NCI-H2196 treated with DMSO at 0.1 percent for 48 hours (cell line): ENCODE measurements around the gene CRIP2.

Source experiments
- DNase-seq: peaks from one replicate; lab custom pipeline; 2025; ENCODE audit not compliant: unreplicated experiment; lab: John Stamatoyannopoulos, UW

CRIP2 gene

GRCh38 chr14:105460616-105461015 is 14.0 kb upstream of the CRIP2 start:
- no peak for DNase-seq

- no peak for DNase-seq
These were observed 12.7 kb upstream of the CRIP2 start for GRCh38 chr14:105461903-105462302.

- no peak for DNase-seq
These were observed 10.1 kb upstream of the CRIP2 start for GRCh38 chr14:105464501-105464900.

- no peak for DNase-seq
These were observed 9.2 kb upstream of the CRIP2 start for GRCh38 chr14:105465209-105466031.

GRCh38 chr14:105466531-105467248 is 7.9 kb upstream of the CRIP2 start:
- DNase-seq: no peak

- no peak for DNase-seq
These were observed 7.2 kb upstream of the CRIP2 start for GRCh38 chr14:105467249-105467941.

GRCh38 chr14:105467942-105468471 is 6.6 kb upstream of the CRIP2 start:
- DNase-seq: no peak

- no peak for DNase-seq
These were observed 5.9 kb upstream of the CRIP2 start for GRCh38 chr14:105468621-105469241.

- DNase-seq: no peak
These were observed 4.9 kb upstream of the CRIP2 start for GRCh38 chr14:105469456-105470349.

GRCh38 chr14:105470350-105471296 is 4.0 kb upstream of the CRIP2 start:
- no peak for DNase-seq

GRCh38 chr14:105471297-105471821 is 3.3 kb upstream of the CRIP2 start:
- DNase-seq: no peak

- DNase-seq: no peak
These were observed 2.7 kb upstream of the CRIP2 start for GRCh38 chr14:105471823-105472485.

- DNase-seq: no peak
These were observed 2.1 kb upstream of the CRIP2 start for GRCh38 chr14:105472486-105472991.

GRCh38 chr14:105473033-105473676 is 1.5 kb upstream of the CRIP2 start:
- no peak for DNase-seq

GRCh38 chr14:105473677-105474482 is 741 bp upstream of the CRIP2 start:
- DNase-seq: peak; percentile 39

GRCh38 chr14:105475269-105476096 is 862 bp downstream of the CRIP2 start:
- no peak for DNase-seq
